LHCN-M2 (cell line): ENCODE results near the gene FURIN. TPM values are rescaled to one million over a fixed set of nuclear protein-coding genes. Genes with fewer than 3 reads are reported as not detected.
A peak's percentile ranks its signal among the peaks of the same experiment; 100 is the strongest.
"Not testable (repeated sequence)": the region's sequence is repeated elsewhere in the genome, so short reads cannot be mapped to it uniquely, and the experiment has no call there.

ENCODE experiments used
- DNase-seq: peaks from one replicate; pipeline ENCODE4 v3.0.0-alpha.2; 2012; ENCODE audit warnings: low read depth
- total RNA-seq: library from RNA; depleted of rRNA; stranded (reverse); fragments of >200 nt; gene quantifications from 2 replicates; pipeline ENCODE4 v1.2.3, GENCODE V29; 2014

Gene FURIN
- total RNA-seq, 1 experiment from 2014 or later, result 32.1 TPM

GRCh38 chr15:90870354-90871138 is 2.2 kb downstream of the FURIN start:
- no peak for DNase-seq

GRCh38 chr15:90871139-90871715 is 2.8 kb downstream of the FURIN start:
- DNase-seq, result no peak

GRCh38 chr15:90871716-90872485 is 3.5 kb downstream of the FURIN start:
- DNase-seq, result no peak

GRCh38 chr15:90872486-90873184 is 4.2 kb downstream of the FURIN start:
- peak; percentile 74 for DNase-seq

DNA sequence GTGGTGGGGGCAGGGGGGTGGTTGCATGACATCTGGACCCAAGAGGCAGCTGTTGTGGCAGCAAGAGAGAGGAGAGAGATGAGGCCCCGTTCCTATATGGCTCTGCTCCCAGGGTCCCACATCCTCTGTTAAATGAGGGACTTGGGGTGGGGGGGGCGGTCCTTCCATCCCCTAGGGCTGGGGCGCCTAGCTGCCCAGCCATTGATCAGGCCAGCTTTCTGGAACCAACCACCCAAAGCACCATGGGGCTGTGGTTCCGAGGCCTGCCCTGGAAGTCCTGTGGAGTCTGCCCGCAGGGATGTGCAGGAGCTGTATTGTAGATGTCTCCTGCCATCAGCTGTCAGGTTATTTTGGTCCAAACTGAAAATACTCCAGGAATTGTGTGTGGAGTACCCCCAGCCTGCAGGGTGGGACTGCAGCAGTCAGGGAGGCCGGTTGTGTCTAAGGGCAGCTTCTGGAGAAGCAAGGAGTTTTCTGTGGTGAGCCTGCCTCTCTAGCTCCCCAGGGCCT is 5.2 kb downstream of the FURIN start:
- DNase-seq, result no peak

DNA sequence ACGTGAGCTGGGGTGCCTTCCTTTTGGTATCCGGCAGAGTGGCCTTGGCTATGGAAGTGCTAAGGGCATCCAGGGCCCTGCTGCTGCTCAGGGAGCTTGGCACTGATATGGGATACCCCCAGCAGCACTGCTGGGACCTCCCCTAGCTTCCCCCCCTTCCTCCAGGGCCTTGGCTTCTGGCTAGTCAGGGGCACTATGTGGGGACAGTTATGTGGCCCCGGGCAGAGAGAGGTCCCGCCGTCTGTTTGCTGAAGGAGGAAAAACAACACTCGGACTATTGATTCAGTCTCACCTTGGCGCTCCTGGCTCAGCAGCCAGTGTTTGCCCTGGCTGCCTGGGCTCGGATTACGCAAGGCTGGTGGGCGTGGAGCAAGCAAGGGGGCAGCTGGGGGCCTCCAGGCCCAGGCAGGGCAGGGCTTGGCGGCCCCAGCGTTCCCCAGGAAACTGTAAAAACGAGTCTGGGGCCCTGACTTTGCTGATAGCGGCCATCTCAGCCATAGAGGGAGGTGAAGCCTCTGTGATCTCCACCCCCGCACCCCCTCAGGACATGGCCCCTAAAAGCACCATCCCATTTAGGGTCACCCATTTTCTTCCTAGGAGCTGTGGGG is 5.7 kb downstream of the FURIN start:
- DNase-seq, result no peak

GRCh38 chr15:90874986-90875385 is 6.6 kb downstream of the FURIN start:
- not testable (repeated sequence) for DNase-seq

GRCh38 chr15:90875549-90875981 is 7.2 kb downstream of the FURIN start:
- DNase-seq, result no peak

DNA sequence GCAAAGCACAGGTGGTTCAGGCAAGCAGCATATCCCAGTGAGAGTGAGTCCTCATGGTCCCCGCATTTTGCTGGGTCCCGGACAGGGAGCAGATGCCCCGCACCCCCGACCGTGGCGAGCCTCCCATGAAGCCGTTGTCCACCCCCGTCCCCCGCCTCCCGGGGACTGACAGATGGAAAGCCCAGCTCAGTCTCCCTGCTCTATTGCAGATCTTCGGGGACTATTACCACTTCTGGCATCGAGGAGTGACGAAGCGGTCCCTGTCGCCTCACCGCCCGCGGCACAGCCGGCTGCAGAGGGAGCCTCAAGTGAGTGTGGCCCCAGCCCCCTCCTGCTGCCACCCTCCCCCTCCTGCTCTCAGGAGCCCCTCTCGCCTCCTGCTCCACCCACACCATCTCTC is 7.7 kb downstream of the FURIN start:
- no peak for DNase-seq

- DNase-seq, result no peak
These were observed 8.3 kb downstream of the FURIN start for GRCh38 chr15:90876512-90877170.

- no peak for DNase-seq
These were observed 8.9 kb downstream of the FURIN start for GRCh38 chr15:90877315-90877714.

GRCh38 chr15:90877996-90878395 is 9.6 kb downstream of the FURIN start:
- DNase-seq, result no peak

DNA sequence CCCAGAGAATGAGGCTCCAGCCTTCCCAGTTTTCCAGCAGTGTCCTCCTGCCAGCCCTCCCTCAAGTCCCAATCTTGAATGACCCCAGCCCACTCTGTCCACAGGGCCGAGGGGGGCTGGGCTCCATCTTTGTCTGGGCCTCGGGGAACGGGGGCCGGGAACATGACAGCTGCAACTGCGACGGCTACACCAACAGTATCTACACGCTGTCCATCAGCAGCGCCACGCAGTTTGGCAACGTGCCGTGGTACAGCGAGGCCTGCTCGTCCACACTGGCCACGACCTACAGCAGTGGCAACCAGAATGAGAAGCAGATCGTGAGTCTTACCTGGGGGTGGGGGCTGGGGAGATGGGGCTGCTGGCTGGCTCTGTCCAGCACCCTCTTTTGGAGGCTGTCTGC is 10.3 kb downstream of the FURIN start:
- no peak for DNase-seq

- DNase-seq, result no peak
These were observed 11.5 kb downstream of the FURIN start for GRCh38 chr15:90879730-90880366.

GRCh38 chr15:90880381-90881145 is 12.2 kb downstream of the FURIN start:
- no peak for DNase-seq

DNA sequence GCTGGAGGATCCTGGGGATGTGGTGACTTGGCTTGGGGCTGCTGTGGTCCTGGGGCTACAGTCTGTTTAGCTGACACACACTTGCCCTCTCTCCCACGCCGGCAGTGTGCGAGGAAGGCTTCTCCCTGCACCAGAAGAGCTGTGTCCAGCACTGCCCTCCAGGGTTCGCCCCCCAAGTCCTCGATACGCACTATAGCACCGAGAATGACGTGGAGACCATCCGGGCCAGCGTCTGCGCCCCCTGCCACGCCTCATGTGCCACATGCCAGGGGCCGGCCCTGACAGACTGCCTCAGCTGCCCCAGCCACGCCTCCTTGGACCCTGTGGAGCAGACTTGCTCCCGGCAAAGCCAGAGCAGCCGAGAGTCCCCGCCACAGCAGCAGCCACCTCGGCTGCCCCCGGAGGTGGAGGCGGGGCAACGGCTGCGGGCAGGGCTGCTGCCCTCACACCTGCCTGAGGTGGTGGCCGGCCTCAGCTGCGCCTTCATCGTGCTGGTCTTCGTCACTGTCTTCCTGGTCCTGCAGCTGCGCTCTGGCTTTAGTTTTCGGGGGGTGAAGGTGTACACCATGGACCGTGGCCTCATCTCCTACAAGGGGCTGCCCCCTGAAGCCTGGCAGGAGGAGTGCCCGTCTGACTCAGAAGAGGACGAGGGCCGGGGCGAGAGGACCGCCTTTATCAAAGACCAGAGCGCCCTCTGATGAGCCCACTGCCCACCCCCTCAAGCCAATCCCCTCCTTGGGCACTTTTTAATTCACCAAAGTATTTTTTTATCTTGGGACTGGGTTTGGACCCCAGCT is 13.0 kb downstream of the FURIN start:
- DNase-seq, result no peak

GRCh38 chr15:90881978-90882721 is 13.8 kb downstream of the FURIN start:
- DNase-seq, result no peak
